Hematopoietic multipotent progenitor cell treated with erythropoietin and hydrocortisone succinate and interleukin-3 and kit ligand, for 17 days (in vitro differentiated cells): Measurements from ENCODE around the gene MED28.

Source experiments
- DNase-seq: peaks from one replicate; pipeline ENCODE4 v3.0.0-alpha.2; 2015; ENCODE audit warnings: low spot score

The MED28 gene

DNA sequence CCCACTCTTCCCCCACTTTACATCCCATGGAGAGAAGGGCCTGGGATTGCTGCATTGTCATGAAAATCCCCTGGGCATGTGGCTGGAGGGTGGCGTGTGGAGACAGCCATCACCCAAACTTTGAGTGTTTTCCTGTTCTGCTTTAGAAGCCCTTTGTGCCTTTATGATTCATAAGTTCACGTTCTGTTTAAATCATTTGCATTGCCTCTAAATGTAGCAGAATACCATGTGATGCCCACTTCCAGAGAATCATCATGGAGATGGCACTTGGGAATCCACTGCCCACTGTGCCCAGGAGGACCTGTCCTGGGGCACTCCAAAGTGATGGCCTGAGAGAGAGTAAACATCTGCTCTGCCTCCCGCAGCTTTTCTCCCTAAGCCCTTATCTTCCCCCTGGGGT is 52.8 kb downstream of the MED28 start:
- no peak for DNase-seq

DNA sequence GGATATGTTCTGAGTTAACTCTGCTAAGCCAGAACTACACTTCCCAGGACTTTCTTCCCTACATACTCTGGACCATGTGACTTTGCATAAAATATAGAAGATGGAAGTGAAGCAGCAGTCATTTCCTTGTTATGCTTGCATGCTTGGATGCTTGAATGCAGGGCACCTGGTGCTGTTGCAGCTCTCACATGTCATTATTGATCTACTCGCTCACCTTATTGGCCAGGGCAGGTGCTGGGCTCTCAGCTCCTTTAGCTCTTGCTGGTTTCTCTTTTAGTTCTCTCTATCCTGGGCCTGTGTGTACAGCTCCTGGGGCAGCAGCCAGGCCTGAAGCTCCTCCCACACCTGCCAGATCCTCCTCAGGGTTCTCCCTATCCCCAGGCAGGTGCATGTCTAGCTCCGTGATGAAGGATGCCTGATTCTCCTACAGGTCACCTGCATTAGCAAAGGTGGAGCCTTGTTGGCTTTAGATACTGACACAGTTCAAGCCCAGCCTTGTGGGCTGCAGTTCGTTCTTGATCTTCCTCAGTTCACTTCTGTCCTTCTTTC is 53.3 kb downstream of the MED28 start:
- no peak for DNase-seq

DNA sequence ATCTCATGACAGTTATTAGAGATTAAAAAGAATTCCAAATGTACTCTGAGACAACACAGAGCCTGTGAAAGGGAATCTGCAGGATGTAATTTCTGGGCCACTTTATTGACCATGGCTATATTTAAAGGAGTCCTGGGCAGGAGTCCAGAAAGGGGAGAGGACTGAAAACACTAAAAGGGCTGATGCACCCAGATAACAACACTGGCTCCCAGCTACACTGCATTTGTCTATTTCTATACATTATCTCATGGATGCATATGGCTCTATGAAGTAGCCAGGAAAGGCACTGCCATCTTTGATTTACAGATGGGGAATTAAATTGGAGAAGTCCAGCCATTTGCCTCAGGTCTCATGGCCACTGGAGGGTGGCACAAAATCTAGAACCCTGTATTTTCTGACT is 56.0 kb downstream of the MED28 start:
- no peak for DNase-seq

DNA sequence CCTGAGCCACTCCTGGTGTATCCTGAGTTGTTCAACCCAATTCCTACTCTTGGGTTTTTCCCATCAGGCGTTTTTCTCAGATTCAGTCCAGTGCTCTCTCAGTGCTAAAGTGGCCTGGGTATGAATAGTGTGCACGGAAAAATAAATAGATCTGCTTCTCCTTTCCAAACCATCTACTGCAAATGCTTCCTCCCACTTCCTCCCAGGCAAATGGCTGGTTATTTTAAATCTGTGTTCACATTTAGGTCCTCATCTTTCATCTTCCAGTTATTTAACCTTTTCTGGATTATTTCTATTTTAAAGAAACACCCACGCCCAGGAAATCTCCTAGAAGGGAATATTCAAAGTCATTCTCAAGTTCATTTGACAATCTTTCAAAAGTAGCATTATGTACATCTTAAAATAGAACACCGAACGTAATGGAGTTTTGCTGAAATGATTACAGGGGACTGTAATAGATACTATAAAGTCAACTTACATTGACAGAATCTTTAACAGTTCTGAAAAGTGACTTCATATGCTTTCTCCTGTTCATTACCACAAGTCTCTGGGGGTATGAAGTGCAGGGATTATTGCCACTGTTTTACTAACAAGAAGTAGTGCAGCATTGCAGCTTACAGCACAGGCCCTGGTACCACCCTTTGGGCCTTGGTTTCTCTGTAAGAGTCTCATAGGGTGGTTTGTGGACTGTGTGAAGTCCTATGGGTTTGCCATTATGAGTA is 66.3 kb downstream of the MED28 start:
- no peak for DNase-seq

DNA sequence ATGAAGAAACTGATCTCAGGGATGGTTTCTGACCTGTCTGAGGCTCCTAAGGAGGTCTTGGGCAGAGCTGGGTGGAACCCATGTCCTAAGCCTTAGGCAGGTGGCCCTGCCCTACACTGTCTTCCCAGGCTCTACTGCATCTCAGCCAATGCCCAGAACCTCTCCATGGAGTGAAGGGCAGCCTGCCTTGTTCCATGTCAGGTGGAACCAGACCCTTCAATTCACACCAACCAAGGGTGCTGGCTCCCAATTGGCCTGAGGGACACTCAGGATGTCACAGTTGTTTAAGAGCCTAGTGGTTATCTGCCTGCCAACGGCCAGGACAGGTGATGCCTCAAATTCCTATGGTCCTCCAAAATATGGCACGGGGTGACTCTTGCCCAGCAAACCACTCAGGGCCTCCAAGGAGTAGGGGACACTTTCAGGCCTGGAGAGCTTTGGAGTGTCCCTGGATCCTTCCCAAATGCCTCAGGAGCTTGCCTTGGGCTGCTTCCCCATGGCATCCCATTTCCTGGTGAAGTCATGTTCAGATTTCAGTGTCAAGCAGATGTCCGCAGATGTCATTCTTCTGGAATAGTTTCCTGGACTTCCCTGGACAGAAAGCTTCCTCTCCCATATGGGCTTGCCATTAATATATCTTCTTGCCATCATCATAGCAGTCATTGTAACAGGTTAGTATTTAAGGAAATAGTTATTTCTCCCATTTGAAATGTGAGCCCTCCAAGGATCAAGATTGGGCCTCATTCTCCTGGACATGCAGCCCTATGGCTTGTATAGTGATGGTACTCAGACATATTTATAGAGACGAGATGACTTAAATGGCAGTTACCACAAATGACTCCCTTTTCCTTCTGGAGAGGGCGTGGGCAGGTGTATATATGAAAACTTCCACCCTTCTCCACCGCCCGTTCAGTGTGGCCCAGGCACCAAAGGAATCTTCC is 67.1 kb downstream of the MED28 start:
- no peak for DNase-seq

DNA sequence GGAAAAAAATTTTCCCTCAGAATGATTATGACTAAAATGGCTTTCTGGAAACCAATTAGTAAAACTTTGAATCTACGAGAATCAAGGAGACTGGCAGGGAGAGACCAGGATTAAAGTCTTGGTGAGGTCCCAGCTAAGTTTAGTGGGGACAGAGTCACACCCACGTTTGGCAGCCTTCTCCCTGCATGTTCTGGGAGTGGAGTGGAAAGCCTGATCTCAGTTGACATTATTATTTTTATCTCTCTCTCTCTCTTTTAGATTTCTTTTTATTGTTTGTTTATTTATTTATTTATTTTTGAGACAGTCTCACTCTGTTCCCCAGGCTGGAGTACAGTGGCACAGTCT is 67.8 kb downstream of the MED28 start:
- DNase-seq = no peak
